HepG2 (cell line): ENCODE results near the gene DAB2IP. TPM values are rescaled to one million over a fixed set of nuclear protein-coding genes. Genes with fewer than 3 reads are reported as not detected.

Source experiments
- ATAC-seq: fragments of 200-7000 bp; cut with Tn5 transposase; 3 replicates; pipeline ENCODE4 v1.9.1; 2020; ENCODE audit warnings: mild to moderate bottlenecking, moderate library complexity
- BruUV-seq: library from RNA; stranded (reverse); fragments of 400-500 nt; replicated peaks from 2 replicates; lab custom pipeline; 2021; lab: Mats Ljungman, UMichigan
- CTCF ChIA-PET: fragments of 300-600 bp; formaldehyde crosslinking; extraction: SDS; loops from one replicate; lab custom pipeline; 2021; ENCODE audit warnings: low total read pairs, inconsistent platforms, low intra/inter-chr PET ratio; lab: Yijun Ruan, JAX
- POLR2A ChIA-PET: fragments of 350-600 bp; sonication (Branson Sonifier 250); formaldehyde crosslinking; loops from one replicate; lab custom pipeline; 2020; ENCODE audit warnings: antibody characterized with exemption, inconsistent platforms; lab: Yijun Ruan, JAX
- DNase-seq: peaks from one replicate; pipeline ENCODE4 v3.0.0-alpha.2; 2015; ENCODE audit warnings: low spot score
- FAIRE-seq: peaks from 3 replicates; lab custom pipeline; 2011; peaks lifted over from hg19 to GRCh38; lab: Jason Lieb, UNC
- H2AFZ ChIP-seq: one replicate; pipeline ENCODE4 v1.6.1; 2011; ENCODE audit warnings: low read length, inconsistent platforms
- H3K27ac ChIP-seq: fragments of 300-600 bp; 3 replicates; pipeline ENCODE4 v1.8.0; 2011; ENCODE audit warnings: mixed run types, mild to moderate bottlenecking, mixed read lengths, low read length, inconsistent platforms; ENCODE audit not compliant: insufficient read depth; ENCODE audit errors: extremely low read length
- H3K27me3 ChIP-seq, 2 experiments: fragments of 200-600 bp in 1 of 2; 2 replicates in 1 of 2; 3 replicates in 1 of 2; pipeline versions ENCODE4 v1.6.0 to v1.8.0; 2011; ENCODE audit warnings: low read length in 2 of 2, mild to moderate bottlenecking in 2 of 2, moderate library complexity in 2 of 2, inconsistent platforms in 1 of 2; ENCODE audit not compliant: insufficient read depth in 2 of 2, control insufficient read depth in 1 of 2
- H3K36me3 ChIP-seq, 2 experiments: fragments of 200-600 bp in 1 of 2; replicated peaks in 1 of 2; 2 replicates in 1 of 2; 3 replicates in 1 of 2; pipeline versions ENCODE4 v1.5.1 to v1.8.0; 2011; ENCODE audit warnings: low read length in 2 of 2, inconsistent platforms in 1 of 2; ENCODE audit not compliant: insufficient read depth in 2 of 2, control insufficient read depth in 1 of 2
- H3K4me1 ChIP-seq: 2 replicates; pipeline ENCODE4 v1.5.1; 2012; ENCODE audit warnings: low read length, inconsistent platforms; ENCODE audit not compliant: insufficient read depth
- H3K4me2 ChIP-seq: 2 replicates; pipeline ENCODE4 v1.6.0; 2011; ENCODE audit warnings: low read depth, low read length, inconsistent platforms
- H3K4me3 ChIP-seq, 3 experiments: fragments of 200-600 bp in 1 of 3; sonication (generic), shearing (Covaris generic) in 1 of 3; replicated peaks in 1 of 3; 2 replicates each; pipeline ENCODE4 v1.5.1; 2011 to 2016; ENCODE audit warnings: low read length in 3 of 3, inconsistent platforms in 2 of 3, low read depth in 2 of 3, mild to moderate bottlenecking in 2 of 3, control low read depth in 1 of 3, mixed read lengths in 1 of 3; ENCODE audit not compliant: insufficient read depth in 1 of 3
- H3K79me2 ChIP-seq: one replicate; pipeline ENCODE4 v1.6.1; 2011; ENCODE audit warnings: low read length, inconsistent platforms; ENCODE audit not compliant: insufficient read depth
- H3K9ac ChIP-seq: 2 replicates; pipeline ENCODE4 v1.6.0; 2011; ENCODE audit warnings: mild to moderate bottlenecking, low read depth, low read length, inconsistent platforms; ENCODE audit not compliant: insufficient read depth
- H3K9me3 ChIP-seq: 2 replicates; pipeline ENCODE4 v1.5.1; 2012; ENCODE audit warnings: mild to moderate bottlenecking, low read length
- H4K20me1 ChIP-seq: 2 replicates; pipeline ENCODE4 v1.6.0; 2011; ENCODE audit warnings: inconsistent platforms, mild to moderate bottlenecking, low read length, moderate library complexity; ENCODE audit not compliant: insufficient read depth
- ARID5B ChIP-seq: IDR thresholded peaks from 2 replicates; pipeline ENCODE4 v1.4.0; 2020; ENCODE audit warnings: mild to moderate bottlenecking, missing genetic modification reagents
- GFI1 ChIP-seq: sonication (generic); formaldehyde crosslinking; IDR thresholded peaks from 2 replicates; pipeline ENCODE4 v1.5.0; 2020; ENCODE audit warnings: missing genetic modification reagents, mild to moderate bottlenecking, borderline replicate concordance
- IRF2 ChIP-seq: IDR thresholded peaks from 2 replicates; pipeline ENCODE4 v1.6.1; 2018; ENCODE audit warnings: missing genetic modification reagents, missing compliant biosample characterization
- ISL2 ChIP-seq: sonication (generic); formaldehyde crosslinking; IDR thresholded peaks from 2 replicates; pipeline ENCODE4 v1.5.0; 2020; ENCODE audit warnings: missing genetic modification reagents
- KLF13 ChIP-seq: sonication (generic); formaldehyde crosslinking; IDR thresholded peaks from 2 replicates; pipeline ENCODE4 v1.4.0; 2020; ENCODE audit warnings: mild to moderate bottlenecking, missing genetic modification reagents
- MED13 ChIP-seq: sonication (generic); formaldehyde crosslinking; IDR thresholded peaks from 2 replicates; pipeline ENCODE4 v1.5.0; 2020; ENCODE audit warnings: missing genetic modification reagents
- MTF2 ChIP-seq: sonication (generic); formaldehyde crosslinking; IDR thresholded peaks from 2 replicates; pipeline ENCODE4 v1.5.0; 2020; ENCODE audit warnings: missing genetic modification reagents, borderline replicate concordance
- USF2 ChIP-seq, 2 experiments: sonication (generic) in 1 of 2; formaldehyde crosslinking in 1 of 2; IDR thresholded peaks; 2 replicates each; pipeline versions ENCODE4 v1.5.1 to v1.6.1; 2011 to 2020; ENCODE audit warnings: borderline replicate concordance in 1 of 2, low read depth in 1 of 2, low read length in 1 of 2, mild to moderate bottlenecking in 1 of 2, missing genetic modification reagents in 1 of 2, moderate library complexity in 1 of 2
- ZBTB7B ChIP-seq: sonication (generic); formaldehyde crosslinking; IDR thresholded peaks from 2 replicates; pipeline ENCODE4 v1.4.0; 2020; ENCODE audit warnings: missing genetic modification reagents
- ZMYM3 ChIP-seq: sonication (generic); formaldehyde crosslinking; IDR thresholded peaks from 2 replicates; pipeline ENCODE4 v1.5.1; 2020; ENCODE audit warnings: mild to moderate bottlenecking, missing genetic modification reagents
- ZNF687 ChIP-seq: sonication (generic); formaldehyde crosslinking; IDR thresholded peaks from 2 replicates; pipeline ENCODE4 v1.5.1; 2020; ENCODE audit warnings: mild to moderate bottlenecking, missing genetic modification reagents, moderate library complexity
- WGBS: methylation state at CpG from one replicate; pipeline ENCODE4 v1.1.6; 2017; ENCODE audit warnings: low lambda C conversion rate; 5-methylcytosine and 5-hydroxymethylcytosine counted together
- in situ Hi-C: cut with HindIII; loops from 2 replicates; pipeline ENCODE4 v1.10.0; 2017; ENCODE audit warnings: low pct_unique_long_range_greater_than_20kb; ENCODE audit not compliant: extremely low pct_ligation_motif_present
- intact Hi-C: fragments of 100-400 bp; cut with micrococcal nuclease; formaldehyde crosslinking; loops from one replicate; pipeline ENCODE4 v1.10.0; 2022; ENCODE audit not compliant: unreplicated experiment
- polyA plus RNA-seq, 8 experiments: library from polyadenylated mRNA; depleted of rRNA in 3 of 8; stranded (reverse) in 7 of 8; unstranded in 1 of 8; fragments of >200 nt; fragmentation: Illumina TruSeq in 4 of 8; extraction: Trizol in 4 of 8; gene quantifications; 2 replicates each; pipeline versions ENCODE4 v1.2.1 to v1.2.3, GENCODE V29; 2011 to 2016; ENCODE audit warnings: low read depth in 4 of 8, missing spikeins in 1 of 8, mixed read lengths in 1 of 8; ENCODE audit not compliant: insufficient read depth in 1 of 8
- total RNA-seq, 5 experiments: library from RNA; depleted of rRNA; stranded (reverse); fragments of >200 nt; fragmentation: Illumina TruSeq; extraction: Trizol; gene quantifications; 2 replicates each; pipeline ENCODE4 v1.2.3, GENCODE V29; 2016; ENCODE audit warnings: low read depth in 1 of 5

Gene DAB2IP
- total and polyA plus RNA-seq, 2 of the 13 experiments (the other 11 are each of a cell fraction or from before 2014, with no cell fraction given), result 25.3 to 37.9 TPM

GRCh38 chr9:121765021-121765950 is 113.9 kb downstream of the DAB2IP start:
- ATAC-seq (peak; percentile 77), FAIRE-seq (peak; percentile 89), DNase-seq (peak; percentile 90)
- peaks cover 27% of the 10 kb centered on the region for H3K4me1 ChIP-seq
- no TSS peak for BruUV-seq
- peak overlapping the region; percentile 51 for H3K9ac ChIP-seq
- no peaks in the 10 kb centered on the region for H3K9me3 ChIP-seq
- H3K27me3 ChIP-seq, result no peaks in the 10 kb centered on the region
- no peaks in the 10 kb centered on the region for H3K79me2 ChIP-seq
- ChIA-PET POLR2A (interaction anchor here (0.6 to 3.5 kb wide), 5 partner anchors 11 to 31 kb away, joined by 3 to 28 read pairs (median 5); no protein-coding TSS in a partner anchor), CTCF (no interaction called here)
- H4K20me1 ChIP-seq, result no peaks in the 10 kb centered on the region
- WGBS, result 86% methylated on average over 4 of the region's 8 CpGs
- H3K4me2 ChIP-seq, result peak overlapping the region; percentile 52
- intact Hi-C loops (loop anchor here (1.0 kb wide), 1 partner anchor 15 kb away; no protein-coding TSS in a partner anchor), in situ Hi-C loops (no loop called here)
- H3K36me3 ChIP-seq, result peaks cover 44 to 83% of the 10 kb centered on the region in 2 experiments
- H3K27ac ChIP-seq, result peak overlapping the region; percentile 73
- H2AFZ ChIP-seq, result no peak overlapping the region
- peak overlapping the region in 1 of 3 experiments; percentile 39; a peak in 1 of 6 replicates for H3K4me3 ChIP-seq
- TF ChIP-seq IRF2 (CRISPR knock-in tag) (peak; percentile 76), MTF2 (CRISPR knock-in tag) (no peak), MED13 (CRISPR knock-in tag) (no peak), ISL2 (CRISPR knock-in tag) (peak; percentile 66; the same call in 1 of the 2 replicates), ZMYM3 (peak; percentile 40), ARID5B (CRISPR knock-in tag) (peak; percentile 90), ZBTB7B (CRISPR knock-in tag) (no peak; the same call in 1 of the 2 replicates), ZNF687 (peak; percentile 97), USF2 (IDR thresholded peaks at IDR 0.05; ENCODE audit: low read depth, low read length) (peak; percentile 56), USF2 (CRISPR knock-in tag; IDR thresholded peaks at IDR 0.05; ENCODE audit: borderline replicate concordance) (peak; percentile 82; the same call in 1 of the 2 replicates), GFI1 (CRISPR knock-in tag) (peak; percentile 99), KLF13 (no peak)
